Chondrocyte (in vitro differentiated cells): ENCODE results near the gene DENND4B. TPM values are rescaled to one million over a fixed set of nuclear protein-coding genes. Genes with fewer than 3 reads are reported as not detected.

ENCODE experiments used
- DNase-seq: peaks from one replicate; pipeline ENCODE4 v3.0.0; 2021; ENCODE audit warnings: mixed read lengths, low spot score
- H3K27ac Mint-ChIP-seq: one replicate; pipeline ENCODE4 v1.8.0; 2021; ENCODE audit warnings: mild to moderate bottlenecking, moderate library complexity, mixed read lengths; ENCODE audit not compliant: unreplicated experiment
- H3K27me3 Mint-ChIP-seq: 2 replicates; pipeline ENCODE4 v1.8.0; 2021; ENCODE audit warnings: low read depth, mixed read lengths
- H3K36me3 Mint-ChIP-seq: 2 replicates; pipeline ENCODE4 v1.8.0; 2021; ENCODE audit warnings: low read depth, mixed read lengths
- H3K4me1 Mint-ChIP-seq: 2 replicates; pipeline ENCODE4 v1.8.0; 2021; ENCODE audit warnings: low read depth, mild to moderate bottlenecking, mixed read lengths
- H3K4me3 Mint-ChIP-seq: one replicate; pipeline ENCODE4 v1.8.0; 2021; ENCODE audit warnings: mild to moderate bottlenecking, moderate library complexity, mixed read lengths; ENCODE audit not compliant: unreplicated experiment
- H3K9me3 Mint-ChIP-seq: 2 replicates; pipeline ENCODE4 v1.8.0; 2021; ENCODE audit warnings: low read depth, mixed read lengths
- CTCF ChIP-seq: fragments of 200-600 bp; sonication (generic); IDR thresholded peaks from 2 replicates; pipeline ENCODE4 v1.5.0; 2021; ENCODE audit warnings: antibody characterized with exemption, mild to moderate bottlenecking, moderate library complexity
- total RNA-seq: library from RNA; stranded (reverse); gene quantifications from 3 replicates; pipeline ENCODE4 v1.2.1, GENCODE V29; 2021

The DENND4B gene
- total RNA-seq, 1 donor from 2014 or later: 36.7 TPM

DNA sequence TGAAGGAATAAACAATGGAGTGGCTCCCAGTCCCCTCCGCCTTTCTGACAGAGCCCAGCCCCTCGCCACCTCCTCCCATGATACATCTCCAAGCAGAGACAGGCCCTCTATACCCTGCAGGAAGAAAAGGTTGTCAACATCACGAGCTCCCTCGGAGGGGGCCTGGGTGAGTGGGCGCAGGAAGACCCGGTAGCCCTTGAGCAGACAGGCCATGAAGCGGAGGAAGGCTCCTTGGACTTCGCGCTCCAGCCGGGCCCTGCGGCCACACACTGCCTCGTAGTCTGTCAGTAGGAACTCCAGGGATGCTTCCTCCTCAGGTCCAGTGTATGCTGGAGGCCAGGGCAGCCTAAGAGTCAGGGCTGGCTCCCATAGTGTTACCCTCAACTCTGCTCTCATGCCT lies 7.0 kb downstream of the DENND4B start:
- Mint-ChIP-seq H3K27ac (no peak overlapping the region), H3K36me3 (peaks cover 40% of the 10 kb centered on the region), H3K4me1 (peaks cover 2% of the 10 kb centered on the region), H3K27me3 (no peaks in the 10 kb centered on the region), H3K4me3 (no peak overlapping the region), H3K9me3 (no peaks in the 10 kb centered on the region)
- no peak for DNase-seq
- TF ChIP-seq CTCF: no peak

DNA sequence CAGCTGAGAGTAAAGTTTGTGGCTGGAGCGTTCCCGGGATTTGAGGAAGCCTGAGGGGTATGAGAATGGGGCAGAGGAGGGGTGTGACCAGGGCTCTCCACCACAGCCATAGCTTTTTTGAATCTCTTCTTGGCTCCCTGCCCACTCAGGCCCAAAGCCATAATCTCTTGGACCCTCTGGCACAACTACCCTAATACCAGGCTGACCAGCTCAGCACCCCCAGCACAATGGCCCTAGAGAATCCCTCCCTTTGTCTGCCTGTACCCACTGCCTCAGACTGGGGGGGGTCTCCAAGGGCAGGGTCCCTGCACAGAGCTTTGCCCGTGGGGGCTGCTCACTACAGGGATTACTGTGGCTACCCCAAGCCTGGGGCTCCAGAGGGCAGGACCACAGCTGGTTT lies 7.5 kb downstream of the DENND4B start:
- Mint-ChIP-seq H3K27ac (no peak overlapping the region), H3K9me3 (no peaks in the 10 kb centered on the region), H3K4me1 (no peaks in the 10 kb centered on the region), H3K36me3 (peaks cover 42% of the 10 kb centered on the region), H3K27me3 (no peaks in the 10 kb centered on the region), H3K4me3 (no peak overlapping the region)
- TF ChIP-seq CTCF: no peak
- no peak for DNase-seq

DNA sequence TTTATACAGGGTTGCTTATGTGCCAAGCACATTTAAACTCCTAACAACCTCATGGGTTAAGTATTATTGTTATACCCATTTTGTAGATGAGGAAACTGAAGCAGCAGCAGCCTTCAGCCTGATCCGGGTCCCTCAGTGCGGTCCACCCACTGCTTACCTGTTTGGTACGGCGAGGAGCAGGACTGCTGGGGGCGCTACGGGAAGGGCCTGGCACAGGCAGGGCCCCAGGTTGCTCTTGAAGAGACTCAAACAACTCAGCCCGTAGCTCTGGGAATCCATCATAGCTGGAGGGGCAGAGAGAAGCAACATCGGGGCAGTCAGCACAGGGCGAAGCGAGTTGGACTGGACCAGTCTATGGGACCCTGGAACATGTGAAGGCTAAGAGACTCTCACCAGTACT lies 9.2 kb downstream of the DENND4B start:
- Mint-ChIP-seq H3K9me3 (no peaks in the 10 kb centered on the region), H3K27me3 (no peaks in the 10 kb centered on the region), H3K27ac (no peak overlapping the region), H3K4me1 (no peaks in the 10 kb centered on the region), H3K36me3 (peaks cover 40% of the 10 kb centered on the region), H3K4me3 (no peak overlapping the region)
- TF ChIP-seq CTCF: no peak
- no peak for DNase-seq

GRCh38 chr1:153936011-153936802 lies 10.3 kb downstream of the DENND4B start:
- Mint-ChIP-seq H3K36me3 (peaks cover 38% of the 10 kb centered on the region), H3K27me3 (no peaks in the 10 kb centered on the region), H3K27ac (no peak overlapping the region), H3K9me3 (no peaks in the 10 kb centered on the region), H3K4me3 (no peak overlapping the region), H3K4me1 (no peaks in the 10 kb centered on the region)
- no peak for TF ChIP-seq CTCF
- DNase-seq: peak; percentile 51

GRCh38 chr1:153934746-153935145 lies 11.8 kb downstream of the DENND4B start:
- peaks cover 30% of the 10 kb centered on the region for H3K36me3 Mint-ChIP-seq
- no peak overlapping the region for H3K27ac Mint-ChIP-seq
- H3K4me3 Mint-ChIP-seq: no peak overlapping the region
- TF ChIP-seq CTCF: no peak
- H3K27me3 Mint-ChIP-seq: no peaks in the 10 kb centered on the region
- peak; percentile 90 for DNase-seq
- no peaks in the 10 kb centered on the region for H3K4me1 Mint-ChIP-seq
- no peaks in the 10 kb centered on the region for H3K9me3 Mint-ChIP-seq
